Stimulated activated CD8-positive, alpha-beta memory T cell treated with anti-CD3 and anti-CD28 coated beads, Interleukin-7, amount 100 ng/mL, for 4 hours (primary cell): Measurements from ENCODE around the gene ZNF263.
"Not testable (repeated sequence)": the region's sequence is repeated elsewhere in the genome, so short reads cannot be mapped to it uniquely, and the experiment has no call there.

Experiments
- DNase-seq, 2 donors: peaks; one replicate each; pipeline ENCODE4 v3.0.0-alpha.2; 2020; ENCODE audit warnings: low read depth in 2 of 2

Gene ZNF263

DNA sequence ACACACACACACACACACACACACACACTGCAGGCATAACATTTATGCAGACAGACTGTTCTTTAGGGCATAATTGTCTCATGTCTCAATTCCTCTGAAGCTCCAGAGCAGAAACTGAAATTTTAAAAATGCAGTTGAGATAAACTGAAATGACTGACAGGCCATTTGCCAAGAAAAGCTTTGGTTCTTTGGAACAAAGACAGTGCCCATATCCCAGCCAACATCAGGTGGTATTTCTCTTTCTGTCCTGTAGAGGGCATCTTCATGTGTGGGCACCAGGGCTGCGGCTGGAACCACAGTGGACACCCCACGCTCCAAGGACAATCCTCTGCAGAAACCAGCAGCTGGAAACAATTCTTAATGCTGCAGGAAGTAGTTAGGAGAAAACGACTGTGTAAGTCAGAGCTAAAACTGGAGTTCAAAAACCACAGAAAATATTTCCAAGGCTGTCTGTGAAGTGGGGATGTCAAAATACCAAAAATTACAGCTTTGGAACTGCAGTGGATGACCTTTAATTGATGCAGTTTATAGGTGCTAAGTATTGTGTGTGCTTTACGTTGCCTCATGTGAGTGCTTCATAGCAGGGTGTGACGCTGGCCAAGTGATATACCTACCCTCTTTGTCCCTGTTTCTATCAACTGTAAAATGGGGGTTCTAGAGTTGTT, 16.3 kb upstream of the ZNF263 start:
- DNase-seq, result no peak

- DNase-seq, result no peak
Measured at GRCh38 chr16:3268294-3268693, 15.0 kb upstream of the ZNF263 start.

- not testable (repeated sequence) for DNase-seq
Measured at GRCh38 chr16:3270718-3271117, 12.6 kb upstream of the ZNF263 start.

DNA sequence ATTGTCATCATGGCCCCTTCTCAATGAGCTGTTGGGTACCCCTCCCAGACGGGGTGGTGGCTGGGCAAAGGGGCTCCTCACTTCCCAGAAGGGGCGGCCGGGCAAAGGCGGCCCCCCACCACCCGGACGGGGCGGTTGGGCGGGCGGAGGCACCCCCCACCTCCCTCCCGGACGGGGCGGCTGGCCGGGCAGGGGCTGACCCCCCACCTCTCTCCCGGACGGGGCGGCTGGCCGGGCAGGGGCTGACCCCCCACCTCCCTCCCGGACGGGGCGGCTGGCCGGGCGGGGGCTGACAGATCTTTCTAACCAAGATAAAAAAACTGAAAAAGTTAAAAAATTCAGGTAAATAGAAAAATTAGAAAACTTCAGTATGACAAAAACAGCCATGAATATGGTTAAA, 12.0 kb upstream of the ZNF263 start:
- DNase-seq, result not testable (repeated sequence)

DNA sequence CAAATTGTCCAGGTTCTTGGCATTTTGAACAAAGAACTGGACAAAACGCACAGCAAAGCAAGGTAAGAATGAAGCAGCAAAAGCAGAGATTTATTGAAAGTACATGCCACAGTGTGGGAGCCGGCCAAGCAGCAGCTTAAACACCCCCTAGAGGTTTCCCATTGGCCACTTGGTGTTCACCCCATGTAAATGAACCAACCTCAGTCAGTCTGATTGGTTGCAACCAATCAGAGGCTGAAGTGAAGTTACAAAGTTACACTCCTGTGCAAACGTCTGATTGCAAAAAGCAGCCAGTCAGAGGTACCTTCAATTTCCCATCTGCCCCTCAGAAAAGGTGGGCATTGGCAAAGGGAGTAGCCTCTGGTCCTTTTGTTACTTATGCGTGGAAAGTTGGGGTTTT, 8.8 kb upstream of the ZNF263 start:
- no peak for DNase-seq

DNA sequence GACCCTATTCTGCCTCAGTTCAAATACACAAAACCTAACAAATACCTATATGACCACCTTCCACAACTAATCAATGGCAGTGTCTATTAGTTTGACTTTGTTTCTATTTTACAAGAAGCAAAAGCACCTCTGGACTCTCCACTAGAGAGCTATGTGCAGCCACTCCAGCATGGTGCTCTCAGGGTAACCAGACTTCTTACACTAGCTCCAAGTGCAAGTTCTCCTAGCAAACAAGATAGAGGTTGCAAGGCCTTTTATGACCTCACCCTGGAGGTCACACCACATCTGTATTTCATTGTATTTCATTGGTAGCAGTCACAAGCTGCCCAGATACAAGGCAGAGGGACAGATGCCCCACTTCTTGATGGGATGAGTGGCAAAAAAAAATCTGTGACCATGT, 8.3 kb upstream of the ZNF263 start:
- no peak for DNase-seq

DNA sequence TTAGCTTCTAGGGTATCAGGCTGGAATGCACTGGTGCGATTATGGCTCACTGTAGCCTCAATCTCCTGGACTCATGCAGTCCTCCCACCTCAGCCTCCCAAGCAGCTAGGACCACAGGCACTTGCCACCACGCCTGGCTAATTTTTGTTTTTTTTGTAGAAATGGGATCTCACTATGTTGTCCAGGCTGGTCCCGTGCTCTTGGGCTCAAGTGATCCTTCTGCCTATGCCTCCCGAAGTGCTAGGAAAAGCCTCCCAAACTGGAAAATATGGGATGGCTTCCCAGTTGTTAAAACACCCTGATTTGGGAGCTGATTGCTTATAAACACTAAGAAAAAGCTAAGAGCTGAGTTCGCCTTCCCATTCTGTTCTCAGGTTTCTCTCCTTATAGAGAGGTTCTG, 6.6 kb upstream of the ZNF263 start:
- DNase-seq, result no peak

GRCh38 chr16:3281222-3281820, 2.0 kb upstream of the ZNF263 start:
- no peak for DNase-seq

GRCh38 chr16:3282103-3282729, 1.1 kb upstream of the ZNF263 start:
- DNase-seq, result no peak

- DNase-seq, result no peak
Measured at GRCh38 chr16:3283543-3284447, 504 bp downstream of the ZNF263 start.

GRCh38 chr16:3285131-3285530, 1.8 kb downstream of the ZNF263 start:
- DNase-seq, result no peak

GRCh38 chr16:3289998-3290673, 6.8 kb downstream of the ZNF263 start:
- DNase-seq, result no peak

GRCh38 chr16:3292604-3293003, 9.3 kb downstream of the ZNF263 start:
- DNase-seq, result no peak

DNA sequence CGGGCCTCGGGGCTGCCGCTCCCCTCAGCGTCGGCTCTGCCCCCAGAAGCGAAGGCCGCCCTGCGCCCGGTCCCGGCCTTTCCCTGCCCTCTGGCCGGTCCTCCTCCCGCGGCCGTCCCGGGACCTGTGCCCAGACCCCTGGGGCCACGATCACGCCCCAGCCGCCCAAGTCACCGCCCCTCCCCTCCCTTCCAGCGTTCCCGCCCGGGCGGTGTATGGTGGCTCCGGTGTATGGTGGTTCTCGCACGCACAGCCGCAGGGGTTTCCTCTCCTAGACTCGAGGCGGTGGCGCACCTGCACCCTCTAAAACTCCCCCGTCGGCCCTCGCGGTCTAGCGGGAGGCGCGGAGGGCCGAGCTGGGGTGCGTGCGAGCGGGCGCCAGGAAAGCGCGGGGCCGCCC, 11.9 kb downstream of the ZNF263 start:
- no peak for DNase-seq

GRCh38 chr16:3295783-3296182, 12.5 kb downstream of the ZNF263 start:
- no peak for DNase-seq

- no peak for DNase-seq
Measured at GRCh38 chr16:3304370-3304769, 21.1 kb downstream of the ZNF263 start.

DNA sequence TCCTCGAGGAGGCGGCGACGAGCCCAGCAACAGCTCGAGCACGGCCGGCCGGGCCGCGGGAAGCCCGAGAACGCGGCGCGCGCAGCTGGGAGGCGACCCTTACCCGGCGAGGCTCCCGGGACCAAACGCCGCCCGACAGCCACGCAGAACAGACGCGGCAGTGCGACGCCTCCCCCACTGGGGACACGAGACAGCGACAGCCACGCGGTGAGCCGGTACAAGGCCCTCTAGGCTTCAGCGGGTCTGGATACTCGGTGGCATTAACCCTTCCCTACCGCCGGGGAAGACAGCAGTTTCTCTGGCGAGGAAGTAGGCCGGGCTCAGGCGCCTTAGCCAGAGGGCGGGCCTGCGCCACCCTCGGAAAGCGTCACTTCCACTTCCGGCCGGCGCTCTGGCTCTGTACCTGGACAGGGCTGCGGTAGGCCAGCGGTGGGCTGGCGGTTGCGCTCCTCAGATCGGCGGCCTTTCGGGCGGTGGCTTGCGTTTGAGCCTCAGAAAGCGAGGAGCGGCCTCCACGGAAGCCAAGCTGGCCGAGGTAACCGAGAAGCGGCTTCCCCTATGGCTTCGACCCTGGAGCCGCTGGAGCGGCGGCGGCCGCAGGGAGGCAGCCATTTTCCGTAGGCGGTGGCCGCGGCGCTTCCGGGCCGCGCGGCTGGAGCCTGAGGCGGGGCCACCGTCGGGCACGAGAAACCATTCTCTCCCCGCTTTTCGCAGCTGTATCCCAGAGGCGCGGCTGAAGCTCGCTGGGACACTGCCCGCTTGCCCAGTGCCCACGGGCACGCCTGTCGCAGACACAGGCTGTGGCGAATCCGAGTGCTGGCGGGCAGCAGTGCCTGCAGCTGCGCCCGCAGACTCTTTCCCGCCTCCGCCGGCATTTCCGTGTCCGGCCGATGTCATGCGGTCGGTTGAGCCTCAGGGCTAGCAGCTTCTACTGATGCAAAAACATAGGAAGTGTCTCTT, 22.1 kb downstream of the ZNF263 start, which contains the start of the genes TIGD7 and ZNF75A:
Gene TIGD7, minus strand, starts transcription at position 322 of the 960 bp plus-strand sequence. CDS start 4,816 bp downstream, outside the sequence.
Gene ZNF75A, plus strand, starts transcription at position 389 of the 960 bp plus-strand sequence. CDS start 2,932 bp downstream, outside the sequence.
- peak; percentile 66 to 80 for DNase-seq

- DNase-seq, result no peak
Measured at GRCh38 chr16:3306078-3306477, 22.8 kb downstream of the ZNF263 start.

DNA sequence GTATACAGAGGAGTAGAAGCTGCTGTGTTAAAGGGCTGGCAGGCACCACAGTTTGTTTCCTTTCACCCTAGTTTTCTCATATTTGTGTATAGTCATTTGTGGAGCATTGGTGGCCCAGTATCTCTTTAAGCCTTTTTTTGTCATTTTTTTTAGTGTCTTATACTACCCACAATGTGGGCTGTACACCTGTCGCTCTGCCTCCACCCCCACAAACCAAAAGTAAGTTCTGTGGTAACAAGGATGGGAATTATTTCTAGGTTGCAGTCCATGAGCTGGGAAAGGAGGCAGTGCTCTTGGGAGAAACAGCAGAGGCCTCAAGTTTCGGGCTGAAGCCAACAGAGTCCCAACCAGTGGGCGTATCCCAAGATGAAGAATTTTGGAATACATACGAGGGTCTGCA, 28.2 kb downstream of the ZNF263 start:
- DNase-seq, result no peak

DNA sequence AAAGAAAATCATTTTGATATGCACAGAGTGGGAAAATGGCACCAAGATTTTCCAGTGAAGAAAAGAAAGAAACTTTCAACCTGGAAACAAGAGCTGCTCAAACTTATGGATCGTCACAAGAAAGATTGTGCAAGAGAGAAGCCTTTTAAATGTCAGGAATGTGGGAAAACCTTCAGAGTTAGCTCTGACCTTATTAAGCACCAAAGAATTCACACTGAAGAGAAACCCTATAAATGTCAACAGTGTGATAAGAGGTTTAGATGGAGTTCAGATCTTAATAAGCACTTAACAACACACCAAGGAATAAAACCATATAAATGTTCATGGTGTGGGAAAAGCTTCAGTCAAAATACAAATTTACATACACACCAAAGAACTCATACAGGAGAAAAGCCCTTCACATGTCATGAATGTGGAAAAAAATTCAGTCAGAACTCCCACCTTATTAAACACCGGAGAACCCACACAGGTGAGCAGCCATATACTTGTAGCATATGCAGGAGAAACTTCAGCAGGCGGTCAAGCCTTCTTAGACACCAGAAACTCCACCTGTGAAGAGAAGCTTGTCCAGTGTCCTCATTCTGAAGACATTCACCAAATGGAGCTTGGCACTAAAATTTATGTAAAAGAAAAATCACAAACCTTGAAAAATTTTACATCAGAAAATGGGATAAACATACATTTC, 34.2 kb downstream of the ZNF263 start:
- no peak for DNase-seq
